ENCODE measurements around the gene ASAH2. TPM values are rescaled to one million over a fixed set of nuclear protein-coding genes. Genes with fewer than 3 reads are reported as not detected.
A peak's percentile ranks its signal among the peaks of the same experiment; 100 is the strongest.
"Not testable (repeated sequence)": the region's sequence is repeated elsewhere in the genome, so short reads cannot be mapped to it uniquely, and the experiment has no call there.

The ASAH2 gene
- total RNA-seq, 1 donor: 0.36 TPM

DNA sequence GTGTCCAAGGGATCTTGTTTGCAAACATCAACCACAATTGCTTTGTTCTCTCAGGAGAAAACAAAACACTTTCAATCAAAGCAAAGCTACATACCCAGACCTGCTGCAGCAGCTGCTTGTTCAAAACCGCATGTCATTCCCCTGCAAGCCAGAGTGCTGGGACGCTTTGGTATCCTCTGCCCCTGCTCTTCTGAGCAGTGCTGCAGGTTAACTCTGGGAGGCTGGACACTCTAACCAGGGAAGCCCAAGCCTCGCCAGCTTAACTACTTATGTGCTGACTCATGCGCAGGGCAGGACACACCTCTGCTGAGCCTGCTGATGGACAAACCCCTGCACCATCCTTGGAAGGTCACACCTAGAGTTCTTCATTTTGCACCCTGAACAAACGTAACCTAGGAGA, 28.2 kb upstream of the ASAH2 start:
- Histone ChIP-seq H3K9me3 (ENCODE audit: low read depth, low read length) (no peaks in the 10 kb centered on the region), H3K36me3 (ENCODE audit: insufficient read depth, low read length) (no peaks in the 10 kb centered on the region), H3K4me2 (ENCODE audit: insufficient read depth, low read length) (no peak overlapping the region), H3K27ac (ENCODE audit: low read depth, low read length) (no peak overlapping the region), H4K20me1 (ENCODE audit: insufficient read depth, low read length) (no peaks in the 10 kb centered on the region), H3K4me1 (ENCODE audit: insufficient read depth, low read length) (no peaks in the 10 kb centered on the region), H3K79me2 (ENCODE audit: insufficient read depth, low read length) (no peaks in the 10 kb centered on the region), H2AFZ (ENCODE audit: low read length) (no peak overlapping the region), H3K27me3 (ENCODE audit: insufficient read depth, low read length) (peaks cover 19% of the 10 kb centered on the region), H3K4me3 (ENCODE audit: insufficient read depth, low read length) (no peak overlapping the region)
- TF ChIP-seq, protein P1, sequence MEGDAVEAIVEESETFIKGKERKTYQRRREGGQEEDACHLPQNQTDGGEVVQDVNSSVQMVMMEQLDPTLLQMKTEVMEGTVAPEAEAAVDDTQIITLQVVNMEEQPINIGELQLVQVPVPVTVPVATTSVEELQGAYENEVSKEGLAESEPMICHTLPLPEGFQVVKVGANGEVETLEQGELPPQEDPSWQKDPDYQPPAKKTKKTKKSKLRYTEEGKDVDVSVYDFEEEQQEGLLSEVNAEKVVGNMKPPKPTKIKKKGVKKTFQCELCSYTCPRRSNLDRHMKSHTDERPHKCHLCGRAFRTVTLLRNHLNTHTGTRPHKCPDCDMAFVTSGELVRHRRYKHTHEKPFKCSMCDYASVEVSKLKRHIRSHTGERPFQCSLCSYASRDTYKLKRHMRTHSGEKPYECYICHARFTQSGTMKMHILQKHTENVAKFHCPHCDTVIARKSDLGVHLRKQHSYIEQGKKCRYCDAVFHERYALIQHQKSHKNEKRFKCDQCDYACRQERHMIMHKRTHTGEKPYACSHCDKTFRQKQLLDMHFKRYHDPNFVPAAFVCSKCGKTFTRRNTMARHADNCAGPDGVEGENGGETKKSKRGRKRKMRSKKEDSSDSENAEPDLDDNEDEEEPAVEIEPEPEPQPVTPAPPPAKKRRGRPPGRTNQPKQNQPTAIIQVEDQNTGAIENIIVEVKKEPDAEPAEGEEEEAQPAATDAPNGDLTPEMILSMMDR (IDR thresholded peaks at IDR 0.05; ENCODE audit: extremely low read depth, low read depth, low read length): no peak
- no peak for DNase-seq (ENCODE audit: insufficient read length, low spot score, missing footprints)

DNA sequence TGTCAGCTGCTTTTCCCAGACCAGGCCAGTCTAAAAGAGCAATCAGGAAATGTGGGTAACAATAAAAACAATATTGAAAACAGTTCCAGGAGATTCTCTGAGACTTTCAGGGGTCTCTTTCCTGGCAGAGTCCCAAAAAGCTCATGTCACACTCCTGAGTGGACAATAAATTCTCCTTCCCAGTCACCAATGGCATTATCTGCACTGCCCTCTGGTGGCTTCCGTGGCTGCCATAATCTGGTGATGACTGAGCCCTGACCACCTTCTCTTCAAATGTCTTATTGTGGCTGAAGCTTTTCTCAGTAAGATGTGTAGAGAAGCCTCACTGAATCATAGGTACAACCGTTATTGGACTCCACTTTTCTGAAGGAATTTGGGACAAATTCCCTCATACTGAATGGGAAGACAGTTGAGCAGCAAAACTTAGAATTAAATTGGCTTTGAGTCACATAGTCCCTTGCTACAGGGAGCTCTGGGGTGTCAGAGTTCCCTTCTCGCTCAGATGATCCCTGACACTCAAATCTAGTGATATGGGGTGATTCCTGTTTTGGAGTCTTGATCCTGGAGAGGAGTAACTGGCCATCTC, 24.4 kb upstream of the ASAH2 start:
- H3K4me3 ChIP-seq (ENCODE audit: insufficient read depth, low read length): no peak overlapping the region
- no peak overlapping the region for H2AFZ ChIP-seq (ENCODE audit: low read length)
- H3K9me3 ChIP-seq (ENCODE audit: low read depth, low read length): no peaks in the 10 kb centered on the region
- TF ChIP-seq, protein P1 (IDR thresholded peaks at IDR 0.05; ENCODE audit: extremely low read depth, low read depth, low read length): peak; percentile 68
- no peak overlapping the region for H3K27ac ChIP-seq (ENCODE audit: low read depth, low read length)
- no peaks in the 10 kb centered on the region for H3K79me2 ChIP-seq (ENCODE audit: insufficient read depth, low read length)
- H3K4me1 ChIP-seq (ENCODE audit: insufficient read depth, low read length): no peaks in the 10 kb centered on the region
- no peaks in the 10 kb centered on the region for H3K36me3 ChIP-seq (ENCODE audit: insufficient read depth, low read length)
- H3K27me3 ChIP-seq (ENCODE audit: insufficient read depth, low read length): peaks cover 3% of the 10 kb centered on the region
- H3K4me2 ChIP-seq (ENCODE audit: insufficient read depth, low read length): no peak overlapping the region
- no peaks in the 10 kb centered on the region for H4K20me1 ChIP-seq (ENCODE audit: insufficient read depth, low read length)
- no peak for DNase-seq (ENCODE audit: insufficient read length, low spot score, missing footprints)

DNA sequence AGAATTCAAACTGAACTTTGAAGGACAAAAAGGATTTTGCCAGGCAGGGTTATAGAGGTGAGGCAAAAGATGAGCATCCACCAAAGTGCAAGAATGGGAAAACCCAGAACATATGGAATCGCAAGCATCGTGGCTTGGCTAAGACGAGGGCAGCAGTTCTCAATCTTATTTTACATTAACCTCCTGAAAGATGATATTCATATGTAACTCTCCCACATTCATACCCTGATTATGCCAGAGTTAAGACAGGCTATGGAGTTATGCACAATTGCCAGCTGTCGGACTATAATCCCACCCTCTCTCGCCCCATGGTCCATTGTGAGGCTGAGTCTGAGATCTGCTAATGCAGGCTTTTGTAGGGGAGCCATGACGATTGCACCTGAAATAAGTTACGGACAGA, 21.2 kb upstream of the ASAH2 start:
- Histone ChIP-seq H3K4me1 (ENCODE audit: insufficient read depth, low read length) (no peaks in the 10 kb centered on the region), H3K27me3 (ENCODE audit: insufficient read depth, low read length) (no peaks in the 10 kb centered on the region), H3K36me3 (ENCODE audit: insufficient read depth, low read length) (no peaks in the 10 kb centered on the region), H3K4me3 (ENCODE audit: insufficient read depth, low read length) (no peak overlapping the region), H3K79me2 (ENCODE audit: insufficient read depth, low read length) (no peaks in the 10 kb centered on the region), H4K20me1 (ENCODE audit: insufficient read depth, low read length) (no peaks in the 10 kb centered on the region), H3K9me3 (ENCODE audit: low read depth, low read length) (no peaks in the 10 kb centered on the region), H3K27ac (ENCODE audit: low read depth, low read length) (no peak overlapping the region), H2AFZ (ENCODE audit: low read length) (no peak overlapping the region), H3K4me2 (ENCODE audit: insufficient read depth, low read length) (no peak overlapping the region)
- TF ChIP-seq, protein P1 (IDR thresholded peaks at IDR 0.05; ENCODE audit: extremely low read depth, low read depth, low read length): no peak
- no peak for DNase-seq (ENCODE audit: insufficient read length, low spot score, missing footprints)

DNA sequence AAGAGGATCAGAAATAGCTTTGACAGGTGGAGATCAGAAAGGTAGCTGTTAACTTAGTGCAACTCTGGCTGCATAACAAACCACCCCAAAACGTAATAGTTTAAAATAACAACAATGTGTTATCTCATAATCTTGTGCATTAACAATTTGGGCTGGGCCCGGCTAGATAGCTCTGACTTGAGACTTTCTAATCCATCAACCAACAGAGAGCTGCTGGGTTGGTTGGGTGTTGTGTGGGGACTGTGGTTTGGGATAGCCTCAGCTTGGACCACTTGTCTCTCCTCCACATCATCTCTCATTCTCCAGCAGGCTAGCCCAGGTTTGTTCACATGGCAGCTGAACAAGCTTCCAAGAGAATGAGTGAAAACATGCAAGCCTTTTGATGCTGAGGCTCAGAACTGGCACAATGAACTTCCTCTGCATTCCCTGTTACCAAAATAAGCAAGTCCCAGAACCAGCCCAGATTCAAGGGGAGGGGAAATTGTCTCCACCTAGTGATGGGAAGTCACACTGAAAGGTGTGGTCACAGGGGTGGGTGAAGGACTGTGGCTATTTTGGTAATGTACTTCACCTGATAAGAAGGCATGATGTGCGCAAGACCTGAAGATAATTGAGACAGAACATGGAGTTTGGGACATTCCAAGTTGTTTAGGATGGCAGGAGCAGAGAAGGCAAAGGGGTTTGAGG, 20.4 kb upstream of the ASAH2 start:
- Histone ChIP-seq H3K36me3 (ENCODE audit: insufficient read depth, low read length) (no peaks in the 10 kb centered on the region), H3K27ac (ENCODE audit: low read depth, low read length) (no peak overlapping the region), H3K79me2 (ENCODE audit: insufficient read depth, low read length) (no peaks in the 10 kb centered on the region), H3K4me2 (ENCODE audit: insufficient read depth, low read length) (no peak overlapping the region), H3K4me1 (ENCODE audit: insufficient read depth, low read length) (no peaks in the 10 kb centered on the region), H3K4me3 (ENCODE audit: insufficient read depth, low read length) (no peak overlapping the region), H2AFZ (ENCODE audit: low read length) (no peak overlapping the region), H3K9me3 (ENCODE audit: low read depth, low read length) (no peaks in the 10 kb centered on the region), H3K27me3 (ENCODE audit: insufficient read depth, low read length) (no peaks in the 10 kb centered on the region), H4K20me1 (ENCODE audit: insufficient read depth, low read length) (no peaks in the 10 kb centered on the region)
- no peak for DNase-seq (ENCODE audit: insufficient read length, low spot score, missing footprints)
- TF ChIP-seq, protein P1 (IDR thresholded peaks at IDR 0.05; ENCODE audit: extremely low read depth, low read depth, low read length): no peak

DNA sequence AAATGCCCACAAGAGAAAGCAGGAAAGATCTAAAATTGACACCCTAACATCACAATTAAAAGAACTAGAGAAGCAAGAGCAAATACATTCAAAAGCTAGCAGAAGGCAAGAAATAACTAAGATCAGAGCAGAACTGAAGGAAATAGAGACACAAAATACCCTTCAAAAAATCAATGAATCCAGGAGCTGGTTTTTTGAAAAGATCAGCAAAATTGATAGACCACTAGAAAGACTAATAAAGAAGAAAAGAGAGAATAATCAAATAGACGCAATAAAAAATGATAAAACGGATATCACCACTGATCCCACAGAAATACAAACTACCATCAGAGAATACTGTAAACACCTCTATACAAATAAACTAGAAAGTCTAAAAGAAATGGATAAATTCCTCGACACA, 16.6 kb upstream of the ASAH2 start:
- not testable (repeated sequence) for H2AFZ ChIP-seq (ENCODE audit: low read length); H3K4me1 ChIP-seq (ENCODE audit: insufficient read depth, low read length); DNase-seq (ENCODE audit: insufficient read length, low spot score, missing footprints); H3K4me3 ChIP-seq (ENCODE audit: insufficient read depth, low read length); H3K9me3 ChIP-seq (ENCODE audit: low read depth, low read length); H3K79me2 ChIP-seq (ENCODE audit: insufficient read depth, low read length); H3K4me2 ChIP-seq (ENCODE audit: insufficient read depth, low read length); H3K27me3 ChIP-seq (ENCODE audit: insufficient read depth, low read length); H4K20me1 ChIP-seq (ENCODE audit: insufficient read depth, low read length); H3K36me3 ChIP-seq (ENCODE audit: insufficient read depth, low read length); H3K27ac ChIP-seq (ENCODE audit: low read depth, low read length)

DNA sequence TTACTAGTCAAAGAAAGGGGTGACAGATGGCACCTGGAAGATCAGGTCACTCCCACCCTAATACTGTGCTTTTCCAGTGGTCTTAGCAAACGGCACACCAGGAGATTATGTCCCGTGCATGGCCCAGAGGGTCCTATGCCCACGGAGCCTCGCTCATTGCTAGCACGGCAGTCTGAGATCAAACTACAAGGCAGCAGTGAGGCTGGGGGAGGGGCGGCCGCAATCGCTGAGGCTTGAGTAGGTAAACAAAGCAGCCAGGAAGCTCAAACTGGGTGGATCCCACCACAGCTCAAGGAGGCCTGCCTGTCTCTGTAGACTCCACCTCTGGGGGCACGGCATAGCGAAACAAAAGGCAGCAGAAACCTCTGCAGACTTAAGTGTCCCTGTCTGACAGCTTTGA, 11.3 kb upstream of the ASAH2 start:
- not testable (repeated sequence) for H3K4me2 ChIP-seq (ENCODE audit: insufficient read depth, low read length); H3K36me3 ChIP-seq (ENCODE audit: insufficient read depth, low read length); H3K4me1 ChIP-seq (ENCODE audit: insufficient read depth, low read length); H4K20me1 ChIP-seq (ENCODE audit: insufficient read depth, low read length); H3K27me3 ChIP-seq (ENCODE audit: insufficient read depth, low read length); DNase-seq (ENCODE audit: insufficient read length, low spot score, missing footprints); H3K79me2 ChIP-seq (ENCODE audit: insufficient read depth, low read length); H3K4me3 ChIP-seq (ENCODE audit: insufficient read depth, low read length); H3K27ac ChIP-seq (ENCODE audit: low read depth, low read length); H2AFZ ChIP-seq (ENCODE audit: low read length); H3K9me3 ChIP-seq (ENCODE audit: low read depth, low read length)

Data from osteoblast (primary cell).